IPS-18a (cell line): ENCODE measurements around the gene CXCL17.

ENCODE experiments used
- H3K27ac ChIP-seq: one replicate; pipeline ENCODE4 v1.5.1; 2013; ENCODE audit warnings: low read length
- H3K27me3 ChIP-seq: one replicate; pipeline ENCODE4 v1.6.1; 2013; ENCODE audit warnings: mild to moderate bottlenecking, low read length; ENCODE audit not compliant: control insufficient read depth, insufficient read depth
- H3K36me3 ChIP-seq: one replicate; pipeline ENCODE4 v1.6.1; 2013; ENCODE audit warnings: low read depth, low read length; ENCODE audit not compliant: control insufficient read depth
- H3K4me1 ChIP-seq: one replicate; pipeline ENCODE4 v1.6.1; 2013; ENCODE audit warnings: low read depth, low read length; ENCODE audit not compliant: control insufficient read depth
- H3K4me3 ChIP-seq: one replicate; pipeline ENCODE4 v1.5.1; 2013; ENCODE audit warnings: low read length
- H3K9ac ChIP-seq: one replicate; pipeline ENCODE4 v1.6.1; 2013; ENCODE audit warnings: mild to moderate bottlenecking, low read length, moderate library complexity
- H3K9me3 ChIP-seq: one replicate; pipeline ENCODE4 v1.6.1; 2013; ENCODE audit warnings: low read depth, low read length; ENCODE audit not compliant: control insufficient read depth

Gene CXCL17

DNA sequence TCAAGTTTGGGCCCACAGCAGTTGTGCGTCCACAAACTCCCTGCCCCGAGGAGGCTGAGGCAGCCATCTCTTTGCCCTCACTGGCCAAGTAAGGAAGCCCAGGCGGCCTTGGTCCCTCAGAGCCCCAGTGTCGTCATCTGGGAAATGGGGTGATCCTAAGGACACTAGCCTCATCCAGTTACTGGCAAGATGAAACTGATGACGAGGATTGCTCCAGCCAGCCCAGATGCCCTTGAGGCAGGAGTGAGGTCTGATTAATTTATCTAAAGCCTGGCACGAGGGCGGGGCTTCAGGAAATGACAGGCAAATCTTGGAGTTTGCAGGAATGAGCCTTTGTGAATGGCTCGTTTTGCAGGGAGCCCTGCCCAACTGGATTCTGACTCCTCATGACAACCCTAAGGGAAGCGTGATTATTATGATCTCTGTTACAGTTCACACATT is 21.1 kb downstream of the CXCL17 start:
- no peak overlapping the region for H3K9ac ChIP-seq
- H3K27ac ChIP-seq, result no peak overlapping the region
- no peak overlapping the region for H3K4me3 ChIP-seq

DNA sequence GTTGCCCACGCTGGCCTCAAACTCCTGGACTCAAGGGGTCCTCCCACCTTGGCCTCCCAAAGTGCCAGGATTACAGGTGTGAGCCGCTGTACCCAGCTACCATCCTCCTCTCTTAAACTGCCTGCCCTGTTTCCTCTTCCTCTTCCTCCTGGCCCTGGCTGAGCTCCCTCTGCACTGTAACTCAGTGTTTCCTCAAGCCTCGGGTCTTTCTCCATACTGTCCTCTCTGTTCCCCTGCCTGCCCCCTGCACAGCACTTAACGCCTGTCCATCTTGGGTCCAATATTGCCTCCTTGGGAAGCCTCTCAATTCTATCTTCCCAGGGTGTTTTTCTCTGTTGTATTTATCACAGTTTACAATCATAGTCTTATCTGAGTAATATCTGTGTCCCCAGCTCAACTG is 21.6 kb downstream of the CXCL17 start:
- Histone ChIP-seq H3K27me3 (peaks cover 51% of the 10 kb centered on the region), H3K9ac (no peak overlapping the region), H3K27ac (no peak overlapping the region), H3K36me3 (no peaks in the 10 kb centered on the region), H3K9me3 (no peaks in the 10 kb centered on the region), H3K4me3 (no peak overlapping the region), H3K4me1 (peaks cover 6% of the 10 kb centered on the region)

More for the DNA sequence above, 21.1 kb downstream of the CXCL17 start:
- no peaks in the 10 kb centered on the region for H3K36me3 ChIP-seq
- no peaks in the 10 kb centered on the region for H3K9me3 ChIP-seq
- H3K27me3 ChIP-seq, result peaks cover 51% of the 10 kb centered on the region
- H3K4me1 ChIP-seq, result peaks cover 6% of the 10 kb centered on the region

GRCh38 chr19:42420055-42420544 is 22.6 kb downstream of the CXCL17 start:
- no peaks in the 10 kb centered on the region for H3K36me3 ChIP-seq
- no peak overlapping the region for H3K27ac ChIP-seq
- H3K4me1 ChIP-seq, result peaks cover 6% of the 10 kb centered on the region
- H3K9me3 ChIP-seq, result no peaks in the 10 kb centered on the region
- H3K9ac ChIP-seq, result no peak overlapping the region
- H3K27me3 ChIP-seq, result peaks cover 48% of the 10 kb centered on the region
- no peak overlapping the region for H3K4me3 ChIP-seq

- Histone ChIP-seq H3K4me1 (peaks cover 6% of the 10 kb centered on the region), H3K4me3 (no peak overlapping the region), H3K9ac (no peak overlapping the region), H3K36me3 (no peaks in the 10 kb centered on the region), H3K9me3 (no peaks in the 10 kb centered on the region), H3K27me3 (peaks cover 42% of the 10 kb centered on the region), H3K27ac (no peak overlapping the region)
Measured at GRCh38 chr19:42419309-42419708, 23.4 kb downstream of the CXCL17 start.

GRCh38 chr19:42412661-42413076 is 30.1 kb downstream of the CXCL17 start:
- Histone ChIP-seq H3K36me3 (no peaks in the 10 kb centered on the region), H3K27ac (no peak overlapping the region), H3K4me1 (no peaks in the 10 kb centered on the region), H3K9me3 (no peaks in the 10 kb centered on the region), H3K27me3 (peaks cover 39% of the 10 kb centered on the region), H3K9ac (no peak overlapping the region), H3K4me3 (no peak overlapping the region)

GRCh38 chr19:42412227-42412626 is 30.5 kb downstream of the CXCL17 start:
- Histone ChIP-seq H3K4me3 (no peak overlapping the region), H3K9ac (no peak overlapping the region), H3K27ac (no peak overlapping the region), H3K9me3 (no peaks in the 10 kb centered on the region), H3K4me1 (no peaks in the 10 kb centered on the region), H3K27me3 (peaks cover 39% of the 10 kb centered on the region), H3K36me3 (peaks cover 4% of the 10 kb centered on the region)

DNA sequence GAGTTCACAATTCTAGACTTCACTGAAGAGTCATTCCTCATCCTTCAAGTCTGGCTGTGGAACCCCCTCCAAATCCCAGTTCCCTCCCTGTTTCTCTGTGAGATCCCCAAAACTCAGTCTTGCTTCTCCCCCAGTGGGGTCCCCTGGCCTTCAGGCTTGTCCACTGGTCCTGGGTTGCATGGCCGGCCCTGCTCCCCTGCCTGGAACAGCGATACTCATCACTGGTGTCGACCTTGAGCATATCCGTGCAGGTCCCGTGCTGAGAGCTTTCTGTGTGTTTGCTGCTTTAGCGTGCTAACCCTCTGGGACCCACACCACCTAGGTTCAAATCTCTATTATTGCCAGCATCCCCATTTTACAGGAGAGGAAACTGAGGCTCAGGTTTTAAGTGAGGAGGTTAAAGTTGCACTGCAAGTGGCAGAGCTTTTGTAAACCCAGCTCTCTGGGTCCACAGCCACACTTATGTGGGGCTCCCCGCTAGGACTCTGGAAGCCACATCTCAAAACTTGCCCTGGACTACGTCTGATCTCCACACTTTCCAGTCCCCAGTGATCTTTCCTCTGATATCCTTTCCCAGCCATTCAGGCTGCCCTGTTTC is 31.1 kb downstream of the CXCL17 start:
- no peaks in the 10 kb centered on the region for H3K4me1 ChIP-seq
- no peaks in the 10 kb centered on the region for H3K9me3 ChIP-seq
- H3K4me3 ChIP-seq, result no peak overlapping the region
- H3K9ac ChIP-seq, result no peak overlapping the region
- H3K27me3 ChIP-seq, result peaks cover 39% of the 10 kb centered on the region
- H3K27ac ChIP-seq, result no peak overlapping the region
- H3K36me3 ChIP-seq, result peaks cover 4% of the 10 kb centered on the region

- Histone ChIP-seq H3K27ac (no peak overlapping the region), H3K4me1 (no peaks in the 10 kb centered on the region), H3K4me3 (no peak overlapping the region), H3K36me3 (peaks cover 4% of the 10 kb centered on the region), H3K9me3 (no peaks in the 10 kb centered on the region), H3K9ac (no peak overlapping the region), H3K27me3 (peaks cover 28% of the 10 kb centered on the region)
Measured at GRCh38 chr19:42410371-42410770, 32.4 kb downstream of the CXCL17 start.

DNA sequence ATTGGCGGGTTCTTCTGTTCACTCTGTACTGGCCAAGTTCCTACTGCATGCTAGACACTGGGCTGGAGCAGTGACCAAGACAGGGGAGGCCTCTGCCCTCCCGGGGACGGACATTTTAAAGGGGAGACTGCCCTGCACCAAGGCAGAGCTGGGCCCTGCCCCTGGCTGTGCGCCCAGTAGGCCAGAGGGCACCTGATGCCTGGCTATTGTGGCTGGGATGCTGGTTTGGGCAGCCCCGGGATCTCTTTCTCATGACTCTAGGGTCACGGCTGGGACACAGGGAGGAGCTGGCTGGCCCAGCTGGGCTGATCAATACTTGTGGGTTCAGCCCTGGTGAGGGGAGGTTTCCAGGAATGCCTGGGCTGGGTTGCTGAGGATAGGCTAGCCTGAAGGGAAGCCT is 33.3 kb downstream of the CXCL17 start:
- Histone ChIP-seq H3K4me3 (no peak overlapping the region), H3K4me1 (no peaks in the 10 kb centered on the region), H3K27me3 (peaks cover 27% of the 10 kb centered on the region), H3K9ac (no peak overlapping the region), H3K36me3 (peaks cover 4% of the 10 kb centered on the region), H3K9me3 (no peaks in the 10 kb centered on the region), H3K27ac (no peak overlapping the region)

- Histone ChIP-seq H3K27ac (no peak overlapping the region), H3K4me1 (no peaks in the 10 kb centered on the region), H3K4me3 (no peak overlapping the region), H3K9ac (no peak overlapping the region), H3K9me3 (no peaks in the 10 kb centered on the region), H3K27me3 (peaks cover 26% of the 10 kb centered on the region), H3K36me3 (peaks cover 4% of the 10 kb centered on the region)
Measured at GRCh38 chr19:42407816-42408175, 35.0 kb downstream of the CXCL17 start.

DNA sequence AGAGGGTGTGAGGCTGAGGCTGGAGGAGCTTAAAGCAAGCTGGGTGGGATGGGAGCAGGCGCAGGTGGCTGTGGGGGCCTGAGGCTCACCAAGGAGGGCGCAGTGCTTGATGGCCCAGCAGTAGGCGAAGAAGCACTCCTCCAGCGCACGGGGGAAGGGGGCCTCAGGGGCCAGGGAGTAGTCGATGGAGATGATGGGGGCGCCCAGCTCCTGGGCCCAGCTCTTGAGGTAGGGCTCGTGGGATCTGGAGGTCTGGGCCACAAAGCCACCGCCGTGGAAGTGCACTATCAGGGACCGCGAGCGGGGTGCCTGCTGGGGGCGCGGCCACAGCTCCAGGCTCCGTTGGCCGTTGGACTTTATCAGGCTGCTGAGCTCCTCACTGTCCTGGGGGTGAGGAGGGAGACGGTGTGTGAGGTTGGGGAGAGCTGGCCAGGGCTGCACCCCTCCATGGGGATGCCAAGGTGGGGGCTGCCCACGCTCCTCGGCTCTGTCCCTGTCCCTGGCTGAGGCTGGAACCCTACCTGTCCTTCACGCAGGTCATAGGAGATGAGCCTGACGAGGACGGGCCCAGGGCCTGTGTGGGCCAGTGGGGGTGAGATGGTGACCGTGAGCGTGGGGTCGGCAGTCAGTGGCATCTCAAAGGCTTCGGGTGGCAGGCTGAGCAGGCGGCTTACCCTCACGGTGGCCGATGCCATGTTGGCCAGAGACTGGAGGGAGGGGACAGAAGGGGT is 35.5 kb downstream of the CXCL17 start:
- H3K27me3 ChIP-seq, result peaks cover 32% of the 10 kb centered on the region

GRCh38 chr19:42406111-42406510 is 36.6 kb downstream of the CXCL17 start:
- Histone ChIP-seq H3K9me3 (no peaks in the 10 kb centered on the region), H3K27me3 (peaks cover 25% of the 10 kb centered on the region), H3K36me3 (peaks cover 4% of the 10 kb centered on the region), H3K4me3 (no peak overlapping the region), H3K4me1 (no peaks in the 10 kb centered on the region), H3K27ac (no peak overlapping the region), H3K9ac (no peak overlapping the region)

More for the DNA sequence above, 35.5 kb downstream of the CXCL17 start:
- Histone ChIP-seq H3K9ac (no peak overlapping the region), H3K27ac (no peak overlapping the region), H3K4me1 (no peaks in the 10 kb centered on the region), H3K9me3 (no peaks in the 10 kb centered on the region), H3K36me3 (peaks cover 4% of the 10 kb centered on the region), H3K4me3 (no peak overlapping the region)
